NCI-H526 treated with DMSO at 0.1 percent for 48 hours (cell line): Measurements from ENCODE around the gene CYSTM1.
A peak's percentile ranks its signal among the peaks of the same experiment; 100 is the strongest.

Experiments
- DNase-seq: peaks from one replicate; lab custom pipeline; 2025; lab: John Stamatoyannopoulos, UW

CYSTM1 gene

DNA sequence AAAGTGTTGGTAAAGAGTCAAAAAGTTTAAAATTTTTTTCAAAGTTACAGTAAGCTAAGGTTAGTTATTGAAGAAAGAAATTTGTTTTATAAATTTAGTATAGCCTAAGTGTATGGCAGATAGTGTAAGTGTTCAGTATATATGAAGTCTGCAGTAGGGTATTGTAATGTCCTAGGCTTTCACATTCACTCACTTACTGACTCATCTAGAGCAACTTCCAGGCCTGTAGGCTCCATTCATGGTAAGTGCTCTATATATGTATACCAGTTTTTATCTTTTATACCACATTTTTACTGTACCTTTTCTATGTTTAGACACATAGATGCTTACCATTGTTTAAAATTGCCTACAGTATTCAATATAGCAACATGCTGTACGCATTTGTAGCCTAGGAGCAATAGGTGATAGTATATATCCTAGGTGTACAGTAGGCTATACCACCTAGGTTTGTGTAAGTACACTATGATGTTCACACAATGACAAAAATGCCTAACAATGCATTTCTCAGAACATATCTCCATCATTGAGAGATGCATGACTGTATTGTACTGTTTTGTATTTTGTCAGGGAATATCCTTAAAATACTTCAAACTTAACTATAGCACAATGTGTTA, 38.5 kb downstream of the CYSTM1 start:
- DNase-seq: no peak

GRCh38 chr5:140214831-140215230, 39.8 kb downstream of the CYSTM1 start:
- DNase-seq: no peak

DNA sequence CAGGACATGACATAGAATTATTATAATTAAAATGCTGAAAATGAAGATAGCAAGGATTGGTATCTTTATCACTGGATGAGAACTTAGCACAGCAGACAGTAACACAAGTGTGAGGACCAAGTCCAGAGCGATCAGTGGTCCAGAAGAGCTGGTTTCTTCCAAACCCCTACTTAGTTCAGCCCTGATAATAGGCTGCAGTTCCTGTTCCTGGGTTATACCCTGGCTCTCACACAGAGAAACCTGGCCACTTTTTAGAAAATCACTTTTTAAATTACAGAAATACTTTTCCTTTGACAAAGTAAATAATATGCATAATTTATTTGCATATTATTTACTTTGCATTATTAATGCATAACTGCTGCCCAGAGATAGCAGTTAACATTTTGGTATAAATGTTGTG, 40.3 kb downstream of the CYSTM1 start:
- DNase-seq: no peak

- no peak for DNase-seq
Measured at GRCh38 chr5:140216478-140217074, 41.6 kb downstream of the CYSTM1 start.

DNA sequence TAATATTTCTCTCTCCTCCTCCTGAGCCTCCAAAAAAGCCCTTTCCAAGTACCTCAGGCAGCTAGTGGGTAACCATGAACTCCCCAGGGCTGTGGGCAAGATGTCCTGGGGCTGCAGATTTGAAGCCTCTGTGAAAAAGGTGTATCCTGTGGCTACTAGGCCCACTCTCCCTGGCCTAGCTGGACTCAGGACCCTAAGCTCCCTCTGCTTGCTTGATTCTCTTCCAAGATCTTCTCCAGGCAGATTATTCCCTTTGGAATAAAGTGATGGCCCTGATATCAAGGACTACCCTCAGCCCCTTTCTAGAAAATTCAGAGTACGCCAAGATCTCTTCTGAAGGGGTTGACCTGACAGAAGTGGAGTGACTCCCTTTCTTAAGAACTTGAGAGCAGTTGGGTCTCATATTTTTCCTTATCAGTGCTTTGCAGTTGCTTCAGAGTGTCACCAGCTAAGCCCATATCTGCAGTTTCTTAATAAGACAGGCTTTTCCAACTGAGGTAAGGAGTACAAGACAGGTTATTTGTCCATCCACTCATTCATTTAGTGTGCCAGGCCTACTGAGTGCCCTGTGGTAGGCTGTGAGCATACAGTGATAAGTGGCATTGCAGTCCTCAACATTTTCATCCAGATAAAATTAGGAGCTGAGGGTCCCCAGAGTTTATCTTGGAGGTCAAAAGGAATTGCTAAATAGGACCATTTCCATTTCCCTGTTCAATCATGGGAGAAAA, 42.5 kb downstream of the CYSTM1 start:
- no peak for DNase-seq

DNA sequence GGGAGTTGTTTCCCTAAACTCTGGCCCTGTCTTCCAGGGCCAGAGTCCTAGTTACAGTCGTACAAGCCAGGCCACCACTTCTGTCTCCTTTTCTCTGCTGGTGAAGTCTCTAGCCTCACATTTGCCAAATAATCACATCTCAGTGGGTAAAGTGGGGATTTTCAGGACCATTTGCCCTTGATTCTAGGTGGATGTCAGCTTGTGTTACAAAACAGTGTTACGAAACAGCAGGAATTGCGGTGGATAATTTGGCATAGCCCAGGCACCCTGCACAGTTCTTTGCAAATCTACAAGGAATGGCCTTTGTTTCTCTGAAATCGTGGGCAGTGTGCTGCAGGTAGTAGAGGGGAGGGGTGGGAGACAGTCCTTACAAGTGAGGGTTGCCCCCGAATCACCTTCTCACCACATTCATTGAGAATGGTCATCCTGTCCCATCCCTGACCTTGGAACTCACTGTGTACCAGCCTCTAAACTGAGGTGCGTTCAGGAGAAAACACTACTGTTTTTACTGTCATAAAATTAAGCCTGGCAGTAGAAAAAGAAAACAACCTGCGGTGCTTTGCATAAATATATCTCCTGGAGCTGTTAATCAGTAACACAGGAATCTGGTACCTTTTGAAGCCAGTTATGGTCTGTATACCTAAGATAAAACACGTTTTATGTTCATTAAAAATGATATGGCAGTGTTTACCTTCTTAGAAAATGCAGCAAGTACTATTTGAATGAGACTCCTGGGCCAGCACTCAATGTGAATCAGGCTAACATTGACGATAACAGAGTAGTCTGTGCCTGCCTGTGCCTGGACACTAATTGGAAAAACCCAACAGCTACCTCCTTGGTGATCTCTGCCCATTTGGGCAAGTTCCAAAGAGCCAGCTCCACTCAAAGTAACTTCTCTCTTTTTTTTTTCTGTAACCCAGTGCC, 44.3 kb downstream of the CYSTM1 start:
- peak; percentile 91 for DNase-seq

- DNase-seq: no peak
Measured at GRCh38 chr5:140220032-140220697, 45.2 kb downstream of the CYSTM1 start.

DNA sequence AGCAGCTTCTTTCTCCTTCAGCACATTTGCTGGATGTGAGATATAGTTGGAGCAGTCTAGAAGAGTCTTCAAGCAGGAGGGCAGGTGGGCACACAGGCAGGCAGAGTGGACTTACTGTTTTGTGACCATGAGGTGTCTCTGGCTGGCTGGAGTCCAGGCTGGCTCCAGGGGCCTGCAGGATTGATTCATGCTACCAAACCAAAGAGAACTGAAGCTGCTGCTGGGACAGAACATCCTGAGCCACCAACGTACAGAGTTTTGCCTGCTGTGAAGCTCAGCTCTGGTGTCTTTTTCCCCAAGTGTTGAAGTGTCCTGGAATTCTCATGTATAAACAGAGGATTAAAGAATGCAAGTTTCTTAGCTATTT, 45.7 kb downstream of the CYSTM1 start:
- DNase-seq: no peak

DNA sequence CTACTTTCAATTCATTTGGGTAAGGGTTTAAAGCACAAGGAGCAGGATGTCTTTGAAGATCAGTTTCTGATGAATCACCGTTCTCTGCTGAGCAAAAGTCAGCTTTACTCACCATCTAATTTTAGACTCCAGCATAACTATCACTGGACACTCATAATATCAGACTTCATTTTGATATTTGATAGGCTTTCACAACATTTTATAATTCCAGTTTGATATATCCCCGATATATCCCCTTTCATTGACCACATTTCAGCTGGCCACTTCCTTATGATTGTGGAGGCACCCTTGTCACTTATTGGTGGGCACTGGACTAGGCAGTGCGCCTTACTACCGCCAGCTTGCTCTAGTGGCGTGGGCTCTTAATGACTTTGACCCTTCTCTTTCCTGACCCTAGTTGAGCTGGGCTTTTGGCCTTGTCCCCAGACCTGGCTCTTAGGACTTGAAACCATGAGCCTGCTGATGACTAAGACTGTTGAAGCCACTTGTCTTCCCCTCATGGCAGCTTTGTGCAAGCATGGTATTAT, 46.8 kb downstream of the CYSTM1 start:
- DNase-seq: no peak

DNA sequence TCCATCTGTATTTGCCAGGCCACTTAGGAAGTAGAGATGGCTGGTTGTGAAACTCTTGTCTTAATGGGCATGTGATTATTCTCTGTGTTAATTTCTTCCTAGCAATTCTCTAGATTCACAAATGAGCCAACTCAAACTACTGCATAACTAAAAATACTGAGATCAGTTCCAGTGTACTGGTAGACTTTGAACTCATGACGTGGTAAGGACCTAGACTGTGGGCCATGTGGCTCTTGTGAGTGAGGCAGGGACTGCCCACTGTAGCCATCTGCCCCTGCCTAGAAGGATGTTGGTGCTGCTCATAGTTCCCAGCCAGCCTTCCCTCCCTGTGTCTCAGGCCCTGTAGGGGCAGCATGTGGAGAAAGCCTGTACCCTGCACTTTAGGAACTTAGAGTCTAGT, 47.4 kb downstream of the CYSTM1 start:
- no peak for DNase-seq

GRCh38 chr5:140223567-140223966, 48.6 kb downstream of the CYSTM1 start:
- DNase-seq: no peak

DNA sequence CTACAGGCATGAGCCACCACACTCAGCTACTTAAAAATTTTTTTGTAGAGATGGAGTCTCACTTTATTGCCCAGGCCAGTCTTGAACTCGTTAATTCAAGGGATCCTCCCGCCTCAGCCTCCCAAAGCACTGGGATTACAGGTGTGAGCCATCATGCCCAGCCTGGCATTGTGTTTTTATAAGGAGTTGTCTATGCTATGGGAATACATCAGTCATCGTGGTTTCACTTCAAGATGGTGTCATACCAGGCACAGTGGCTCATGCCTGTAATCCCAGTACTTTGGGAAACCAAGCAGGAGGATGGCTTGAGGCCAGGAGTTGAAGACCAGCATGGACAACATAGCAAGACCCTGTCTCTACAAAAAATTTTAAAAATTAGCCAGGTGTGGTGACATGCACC, 49.7 kb downstream of the CYSTM1 start:
- DNase-seq: no peak

- no peak for DNase-seq
Measured at GRCh38 chr5:140225396-140225795, 50.4 kb downstream of the CYSTM1 start.

DNA sequence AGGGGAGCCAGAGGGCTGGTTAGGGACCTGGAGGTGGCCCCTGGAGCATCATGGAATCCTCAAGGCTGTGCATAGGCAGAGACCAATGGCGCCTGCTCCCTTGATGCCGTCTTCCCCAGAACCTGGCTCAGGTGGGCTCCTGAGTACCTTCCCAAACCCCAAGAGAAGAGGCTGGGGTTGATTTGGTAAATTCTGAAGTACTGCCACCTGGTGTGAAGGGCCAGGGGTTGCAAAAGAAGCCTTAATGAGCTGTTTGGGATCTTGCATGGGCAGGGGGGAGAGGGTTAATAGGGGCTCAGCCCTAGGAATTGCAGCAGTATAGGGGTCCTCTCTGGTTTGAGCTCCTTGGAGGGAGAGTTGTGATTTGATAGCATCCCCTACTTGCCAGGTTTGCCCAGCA, 52.1 kb downstream of the CYSTM1 start:
- DNase-seq: no peak

DNA sequence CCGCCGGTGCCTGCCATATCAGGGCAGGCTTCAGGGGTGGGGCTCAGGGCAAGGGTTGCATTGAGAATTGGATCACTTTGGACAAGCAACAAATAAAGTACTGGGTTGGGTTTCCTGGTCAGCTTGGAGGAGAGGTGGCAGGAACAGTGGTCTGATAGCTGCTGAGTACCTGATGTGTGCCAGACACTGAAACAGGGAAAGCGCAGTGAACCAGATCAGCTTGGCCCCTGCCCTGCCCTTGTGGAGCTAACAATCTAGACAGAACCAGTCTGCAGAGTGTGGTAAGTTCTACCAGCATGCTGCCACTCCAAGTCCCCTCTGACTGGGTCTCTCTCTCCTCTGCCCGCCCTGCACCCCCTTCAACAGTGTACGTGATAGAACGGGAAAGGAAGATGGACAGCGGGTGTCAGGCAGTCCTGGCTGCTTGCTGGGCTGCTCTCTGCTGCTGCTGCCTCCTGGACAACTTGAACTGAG, 53.4 kb downstream of the CYSTM1 start:
- DNase-seq: no peak

DNA sequence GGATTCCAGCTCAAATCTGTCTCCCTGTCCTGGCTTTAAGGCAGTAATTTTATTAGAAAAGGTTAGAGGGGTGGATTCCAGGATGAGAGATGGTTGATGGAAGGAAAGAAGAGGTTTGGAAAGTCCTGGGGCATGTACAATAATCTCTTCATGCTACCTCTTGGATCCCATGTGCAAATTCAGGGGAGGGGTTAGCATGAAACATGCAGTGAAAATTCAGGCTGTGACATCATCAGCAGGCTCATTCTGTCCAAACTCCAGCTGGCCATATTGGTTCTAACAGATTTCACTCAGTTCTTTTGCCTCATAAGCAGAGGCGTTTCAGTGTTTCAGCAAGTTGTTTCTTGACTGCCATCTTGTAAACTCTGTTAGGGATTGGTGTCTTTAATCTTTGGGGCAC, 55.4 kb downstream of the CYSTM1 start:
- DNase-seq: no peak

DNA sequence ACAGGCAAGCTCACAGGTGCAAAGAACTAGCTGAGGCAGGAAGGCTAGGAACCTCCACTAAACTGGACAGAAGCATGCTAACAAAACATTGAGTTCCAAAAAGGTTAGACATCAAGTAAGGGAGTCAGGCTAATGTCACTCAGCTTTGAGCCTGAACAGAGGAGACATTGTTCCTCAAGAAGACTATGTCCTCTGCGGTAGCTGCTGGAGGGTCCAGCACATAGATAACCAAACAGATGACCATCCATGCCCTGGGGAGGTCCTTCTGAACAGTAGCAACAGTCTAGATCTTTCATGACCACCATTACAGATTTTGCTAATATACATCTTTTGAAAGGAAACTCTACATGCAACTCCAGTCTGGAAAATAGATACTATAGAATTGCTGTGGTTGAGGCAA, 57.7 kb downstream of the CYSTM1 start:
- no peak for DNase-seq

GRCh38 chr5:140234377-140234989, 59.5 kb downstream of the CYSTM1 start:
- DNase-seq: no peak

DNA sequence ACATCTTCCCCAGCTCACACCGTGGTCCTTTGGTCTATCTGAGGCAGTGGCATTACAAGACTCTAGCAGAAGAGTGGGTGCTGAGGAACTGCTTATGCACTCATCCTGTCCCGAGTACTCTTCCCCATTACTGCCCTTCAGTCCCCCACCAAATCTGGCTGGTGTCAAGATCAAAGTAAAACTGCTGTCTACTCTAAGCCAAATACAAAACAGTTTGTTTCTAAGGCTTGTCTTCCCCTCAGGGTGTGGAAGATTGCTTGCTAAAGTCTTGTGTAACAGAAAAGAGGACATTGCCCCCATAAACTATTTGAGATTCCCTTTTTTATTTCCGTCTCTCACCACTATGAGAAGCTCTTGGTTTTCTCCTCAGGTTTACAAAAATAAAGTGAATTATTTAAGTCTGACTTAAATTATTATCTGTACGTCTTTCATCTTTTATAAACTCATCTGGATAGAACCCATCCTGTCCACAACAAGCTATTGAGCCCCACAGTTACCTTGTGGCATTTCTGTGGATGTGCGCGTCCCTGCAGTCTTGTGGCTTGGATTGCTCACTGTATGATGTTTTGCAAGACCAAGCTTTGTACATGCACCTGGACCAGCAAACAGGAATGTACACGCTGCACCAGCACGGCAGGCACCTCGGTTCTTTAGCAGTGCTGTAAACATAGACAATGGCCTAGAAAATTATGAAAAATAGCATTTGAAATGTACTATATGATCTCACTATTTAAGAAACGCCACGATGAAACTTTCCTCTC, 61.0 kb downstream of the CYSTM1 start:
- DNase-seq: no peak

GRCh38 chr5:140236891-140237598, 62.1 kb downstream of the CYSTM1 start:
- no peak for DNase-seq
